AG04449 (cell line): ENCODE results near the gene MATR3.

Experiments
- CTCF ChIA-PET: fragments of 350-600 bp; formaldehyde crosslinking; extraction: SDS; loops from one replicate; lab custom pipeline; 2021; ENCODE audit warnings: antibody characterized with exemption; lab: Yijun Ruan, JAX
- POLR2A ChIA-PET: fragments of 400-600, 350-600 bp; formaldehyde crosslinking; extraction: SDS; loops from one replicate; lab custom pipeline; 2020; ENCODE audit warnings: antibody characterized with exemption, inconsistent platforms; lab: Yijun Ruan, JAX
- DNase-seq: peaks from one replicate; pipeline ENCODE4 v3.0.0-alpha.2; 2010; ENCODE audit warnings: low read depth, low spot score
- H3K4me3 ChIP-seq: 2 replicates; pipeline ENCODE4 v1.5.1; 2011; ENCODE audit warnings: low read depth, mild to moderate bottlenecking, control low read depth, low read length
- TF ChIP-seq, protein P1 (sequence below): IDR thresholded peaks from one replicate; pipeline ENCODE4 v1.5.1; 2011; ENCODE audit warnings: mild to moderate bottlenecking, moderate library complexity, low read length, control low read depth, inconsistent platforms; ENCODE audit not compliant: insufficient read depth; ENCODE audit errors: missing control alignments

The MATR3 gene

GRCh38 chr5:139371482-139372435, 78.2 kb downstream of the MATR3 start:
- ChIA-PET CTCF (interaction anchor here (0.9 to 1.0 kb wide), 3 partner anchors 15 to 20 kb away, joined by 3 read pairs; no protein-coding TSS in a partner anchor), POLR2A (no interaction called here)
- no peak overlapping the region for H3K4me3 ChIP-seq
- DNase-seq, result no peak
- TF ChIP-seq, protein P1, sequence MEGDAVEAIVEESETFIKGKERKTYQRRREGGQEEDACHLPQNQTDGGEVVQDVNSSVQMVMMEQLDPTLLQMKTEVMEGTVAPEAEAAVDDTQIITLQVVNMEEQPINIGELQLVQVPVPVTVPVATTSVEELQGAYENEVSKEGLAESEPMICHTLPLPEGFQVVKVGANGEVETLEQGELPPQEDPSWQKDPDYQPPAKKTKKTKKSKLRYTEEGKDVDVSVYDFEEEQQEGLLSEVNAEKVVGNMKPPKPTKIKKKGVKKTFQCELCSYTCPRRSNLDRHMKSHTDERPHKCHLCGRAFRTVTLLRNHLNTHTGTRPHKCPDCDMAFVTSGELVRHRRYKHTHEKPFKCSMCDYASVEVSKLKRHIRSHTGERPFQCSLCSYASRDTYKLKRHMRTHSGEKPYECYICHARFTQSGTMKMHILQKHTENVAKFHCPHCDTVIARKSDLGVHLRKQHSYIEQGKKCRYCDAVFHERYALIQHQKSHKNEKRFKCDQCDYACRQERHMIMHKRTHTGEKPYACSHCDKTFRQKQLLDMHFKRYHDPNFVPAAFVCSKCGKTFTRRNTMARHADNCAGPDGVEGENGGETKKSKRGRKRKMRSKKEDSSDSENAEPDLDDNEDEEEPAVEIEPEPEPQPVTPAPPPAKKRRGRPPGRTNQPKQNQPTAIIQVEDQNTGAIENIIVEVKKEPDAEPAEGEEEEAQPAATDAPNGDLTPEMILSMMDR, result no peak

GRCh38 chr5:139374909-139375308, 81.4 kb downstream of the MATR3 start:
- H3K4me3 ChIP-seq, result no peak overlapping the region
- POLR2A ChIA-PET, result interaction anchor here (0.7 kb wide), 1 partner anchor 101 kb away, joined by 3 read pairs; no protein-coding TSS in a partner anchor
- TF ChIP-seq, protein P1, result no peak
- CTCF ChIA-PET, result interaction anchor here (1.0 kb wide), 1 partner anchor 16 kb away, joined by 4 read pairs; no protein-coding TSS in a partner anchor
- DNase-seq, result no peak

DNA sequence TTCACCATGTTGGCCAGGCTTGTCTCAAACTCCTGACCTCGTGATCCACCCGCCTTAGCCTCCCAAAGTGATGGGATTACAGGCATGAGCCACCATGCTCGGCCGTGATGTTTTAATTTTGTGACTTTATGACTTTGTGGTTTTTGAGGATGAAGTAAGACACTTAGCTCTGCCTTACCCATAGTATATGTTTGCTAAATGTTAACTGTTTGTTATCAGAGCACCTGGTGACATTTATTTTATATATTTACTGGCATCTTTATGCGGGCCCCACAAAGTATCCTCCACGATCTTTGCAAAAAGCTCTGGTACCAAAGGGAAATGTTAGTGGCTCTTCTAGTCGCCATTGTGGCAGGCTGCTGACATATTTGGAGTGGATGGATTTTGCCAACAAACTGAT, 82.8 kb downstream of the MATR3 start:
- TF ChIP-seq, protein P1, result no peak
- ChIA-PET POLR2A (interaction anchor here (0.6 kb wide), 1 partner anchor 952 kb away, joined by 3 read pairs; no protein-coding TSS in a partner anchor), CTCF (interaction anchor here (1.3 kb wide), 1 partner anchor 15 kb away, joined by 3 read pairs; no protein-coding TSS in a partner anchor)
- H3K4me3 ChIP-seq, result no peak overlapping the region
- no peak for DNase-seq

GRCh38 chr5:139377226-139377625, 83.7 kb downstream of the MATR3 start:
- TF ChIP-seq, protein P1, result no peak
- ChIA-PET POLR2A (no interaction called here), CTCF (interaction anchor here (1.3 kb wide), 1 partner anchor 14 kb away, joined by 3 read pairs; no protein-coding TSS in a partner anchor)
- H3K4me3 ChIP-seq, result no peak overlapping the region
- no peak for DNase-seq

GRCh38 chr5:139378101-139378825, 84.7 kb downstream of the MATR3 start:
- TF ChIP-seq, protein P1, result no peak
- H3K4me3 ChIP-seq, result no peak overlapping the region
- ChIA-PET POLR2A (no interaction called here), CTCF (interaction anchor here (1.3 kb wide), 1 partner anchor 17 kb away, joined by 4 read pairs; the partner anchor contains the start of gene PROB1)
- DNase-seq, result no peak

DNA sequence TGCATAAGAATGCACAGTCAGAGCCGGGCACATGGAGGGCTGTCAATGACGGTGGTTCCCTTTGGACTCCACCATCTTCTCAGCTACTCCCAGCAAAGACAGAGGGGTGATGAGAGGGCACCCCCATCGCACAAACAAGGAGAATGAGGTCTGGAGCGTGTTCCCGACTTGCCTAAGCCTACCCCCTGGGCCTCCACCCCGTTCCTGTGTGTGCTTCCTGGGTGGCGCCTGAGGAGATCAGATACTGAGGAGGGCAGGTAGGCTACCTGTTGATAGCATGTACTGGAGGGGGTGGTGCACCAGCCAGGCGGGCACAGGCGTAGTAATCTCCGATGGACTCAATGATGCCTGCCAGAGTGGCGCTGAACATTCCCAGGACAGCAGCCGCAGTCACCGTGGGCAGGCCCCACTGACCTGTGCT, 85.4 kb downstream of the MATR3 start:
- POLR2A ChIA-PET, result no interaction called here
- no peak for DNase-seq

More for the DNA sequence above, 85.4 kb downstream of the MATR3 start:
- no peak overlapping the region for H3K4me3 ChIP-seq
- TF ChIP-seq, protein P1, result no peak
- CTCF ChIA-PET, result interaction anchor here (1.3 kb wide), 1 partner anchor 16 kb away, joined by 4 read pairs; the partner anchor contains the start of gene PROB1
